HG03175 (cell line): ENCODE results near the gene RPA3.
A peak's percentile ranks its signal among the peaks of the same experiment; 100 is the strongest.
"Not testable (repeated sequence)": the region's sequence is repeated elsewhere in the genome, so short reads cannot be mapped to it uniquely, and the experiment has no call there.

Experiments
- ATAC-seq: cut with Tn5 transposase; IDR thresholded peaks from one replicate; pipeline ENCODE4 v1.9.1; 2021; ENCODE audit warnings: mild to moderate bottlenecking, moderate library complexity; ENCODE audit not compliant: unreplicated experiment

RPA3 gene

DNA sequence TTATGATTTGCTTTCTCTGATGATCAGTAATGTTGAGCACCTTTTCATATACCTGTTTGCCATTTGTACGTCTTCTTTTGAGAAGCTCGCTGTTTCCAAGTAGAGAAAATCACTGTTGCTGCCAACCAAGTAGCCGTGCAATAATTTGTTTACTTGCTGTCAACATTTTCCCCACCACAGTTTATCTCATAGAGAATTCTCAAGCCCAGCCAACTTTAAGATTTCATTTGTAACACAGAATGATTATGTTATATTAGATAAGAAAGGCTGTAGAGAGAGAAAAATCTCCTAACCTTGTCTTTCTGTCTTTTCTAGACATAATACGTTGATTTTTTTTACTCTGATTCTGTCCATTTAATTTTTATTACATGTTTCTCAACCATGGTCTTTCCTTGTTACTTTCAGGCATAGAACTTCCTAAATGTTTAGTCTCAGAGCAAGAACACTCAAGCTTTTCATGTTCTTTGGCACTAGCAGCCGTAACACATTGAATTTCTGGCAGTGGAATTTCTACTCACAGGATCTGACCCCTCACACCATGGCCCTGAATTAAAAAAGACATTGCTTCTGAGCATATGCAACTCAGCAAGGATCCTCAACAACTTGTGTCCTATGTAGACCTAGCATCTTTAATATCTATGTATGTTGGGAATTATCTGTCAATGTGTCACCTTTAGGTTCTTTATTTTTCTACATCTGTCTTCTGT is 23.1 kb downstream of the RPA3 start:
- ATAC-seq, result no peak

DNA sequence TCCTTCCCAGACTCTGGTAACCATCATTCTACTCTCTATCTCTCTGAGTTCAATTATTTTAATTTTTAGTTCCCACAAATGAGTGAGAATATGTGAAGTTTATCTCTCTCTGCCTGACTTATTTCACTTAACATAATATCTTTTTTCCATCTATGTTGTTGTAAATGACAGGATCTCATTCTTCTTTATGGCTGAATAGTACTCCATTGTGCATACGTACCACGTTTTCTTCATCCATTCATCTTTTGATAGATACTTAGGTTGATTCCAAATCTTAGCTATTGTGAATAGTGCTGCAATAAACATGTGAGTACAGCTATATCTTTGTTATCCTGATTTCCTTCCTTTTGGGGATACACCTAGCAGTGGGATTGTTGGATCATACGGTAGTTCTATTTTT is 23.9 kb downstream of the RPA3 start:
- no peak for ATAC-seq

DNA sequence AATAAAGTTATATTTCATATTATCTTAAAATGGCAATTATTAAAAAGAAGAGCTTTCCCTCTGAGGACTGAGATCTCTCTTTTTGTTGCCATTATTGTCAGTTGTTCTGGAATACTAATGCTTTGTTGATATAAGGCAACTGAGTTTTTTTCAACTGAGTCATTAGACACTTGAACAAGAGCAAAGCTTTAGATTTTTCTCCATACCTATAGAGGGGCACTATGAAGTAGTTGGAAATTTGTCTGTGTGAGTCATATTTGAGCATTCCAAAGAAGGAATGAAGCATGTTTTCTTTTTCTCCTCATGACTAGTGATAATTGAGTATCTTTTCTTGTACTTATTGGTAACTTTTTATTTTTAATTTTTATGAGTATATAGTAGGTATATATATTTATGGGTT is 24.5 kb downstream of the RPA3 start:
- ATAC-seq, result no peak

DNA sequence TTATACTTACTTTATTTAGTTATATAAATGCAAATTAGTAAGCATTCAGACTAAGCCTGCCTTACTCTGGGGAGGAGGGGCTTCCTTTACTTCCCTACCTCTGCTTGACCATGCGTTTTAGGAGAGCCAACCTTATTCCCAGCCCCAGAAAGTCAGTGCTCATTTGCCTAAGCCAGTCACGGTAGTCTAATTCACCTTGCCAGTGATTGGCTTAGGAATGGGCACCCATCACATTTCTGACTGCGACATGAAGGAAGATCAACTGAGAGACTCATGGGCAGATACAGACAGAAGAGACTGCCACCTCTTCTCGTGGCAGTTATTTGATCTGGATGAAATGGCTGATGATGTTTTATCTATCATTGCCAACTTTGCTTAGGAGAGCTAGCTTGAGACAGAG is 29.5 kb downstream of the RPA3 start:
- ATAC-seq, result no peak

DNA sequence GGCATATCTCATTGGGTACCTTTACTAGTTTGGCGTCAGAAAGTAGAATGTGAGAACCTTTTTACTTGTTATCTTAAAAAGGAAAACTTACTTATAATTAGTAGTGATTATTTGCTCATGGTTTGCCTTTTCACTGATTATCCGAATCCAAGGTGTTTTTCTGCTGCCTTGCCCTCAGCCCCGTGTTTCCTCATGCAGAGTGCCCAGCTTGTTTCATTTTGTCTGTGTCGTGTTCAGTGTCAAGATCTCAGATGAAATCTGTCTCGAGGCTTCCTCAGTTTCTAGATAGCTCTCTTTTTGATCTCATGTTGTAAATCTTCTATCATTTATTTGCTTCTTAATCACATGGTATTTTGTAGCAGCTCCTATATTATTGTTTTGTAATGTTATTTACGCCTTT is 30.1 kb downstream of the RPA3 start:
- no peak for ATAC-seq

DNA sequence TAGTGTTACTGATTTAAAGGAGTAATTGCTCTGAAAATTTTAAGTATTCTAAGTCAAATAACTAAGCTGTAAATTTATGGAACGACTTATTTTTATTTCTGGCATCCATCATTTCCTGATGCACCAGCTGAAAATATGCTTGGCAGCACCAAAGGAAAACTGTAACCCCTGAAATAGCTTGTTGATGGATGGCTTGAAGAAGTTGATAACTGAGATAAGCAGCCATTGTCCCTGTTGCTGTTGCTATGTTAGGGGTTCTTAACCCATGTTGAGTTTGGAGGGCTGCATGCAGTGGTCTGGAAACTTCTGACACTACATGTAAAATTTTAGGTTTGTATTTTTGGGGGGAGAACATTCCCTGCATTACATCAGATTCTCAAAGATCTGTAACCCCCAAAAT is 30.6 kb downstream of the RPA3 start:
- no peak for ATAC-seq

DNA sequence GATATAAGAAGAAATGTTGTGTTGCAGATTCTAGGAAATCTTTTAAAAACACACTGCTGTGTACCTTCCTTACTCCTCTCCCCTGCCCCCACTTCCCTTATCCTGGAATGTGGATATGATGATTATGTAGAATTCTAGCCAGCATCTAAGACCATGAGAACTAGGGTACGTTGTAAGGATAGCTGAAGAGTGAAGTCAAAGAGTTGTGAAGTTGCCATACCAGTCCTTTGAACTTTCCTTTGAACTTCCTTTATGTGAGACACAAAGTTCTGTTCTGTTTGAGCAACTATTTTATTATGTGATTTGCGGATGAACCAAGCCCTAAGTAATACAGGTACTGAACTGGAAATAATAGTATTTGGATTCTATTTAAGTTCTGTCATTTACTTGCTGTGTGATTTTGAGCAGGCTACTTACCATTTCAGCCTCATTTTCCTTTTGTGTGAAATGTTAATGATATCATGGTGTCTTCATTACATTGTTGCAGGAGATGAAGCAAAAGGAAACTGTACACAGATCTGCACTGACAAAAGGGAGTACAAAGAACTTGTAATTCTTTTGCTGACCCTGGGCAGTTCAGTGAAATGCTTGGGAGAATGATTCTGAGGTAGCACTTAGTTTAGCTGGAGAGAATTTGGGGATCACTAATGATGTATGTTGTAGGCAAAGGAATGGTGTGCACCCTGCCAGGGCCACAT is 31.4 kb downstream of the RPA3 start:
- ATAC-seq, result no peak

DNA sequence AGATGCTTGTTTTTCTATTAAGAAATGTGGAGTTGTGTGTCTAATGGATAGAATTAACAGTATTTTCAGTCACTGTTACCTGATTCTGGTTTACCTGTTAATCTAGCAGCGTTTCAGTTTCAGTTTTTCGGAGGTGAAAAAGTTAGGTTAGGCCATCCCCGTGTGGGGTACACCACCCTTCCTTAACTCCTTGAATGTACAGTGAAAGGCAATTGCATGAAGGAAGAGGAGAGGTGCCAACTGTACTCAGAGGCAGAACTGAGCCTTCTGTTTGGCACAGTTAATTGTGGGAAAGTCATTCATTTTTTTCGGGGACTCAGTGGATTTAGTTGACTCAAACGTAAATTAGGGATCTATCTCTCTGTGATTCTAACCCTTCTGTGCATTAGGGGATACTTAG is 35.5 kb downstream of the RPA3 start:
- ATAC-seq, result no peak

DNA sequence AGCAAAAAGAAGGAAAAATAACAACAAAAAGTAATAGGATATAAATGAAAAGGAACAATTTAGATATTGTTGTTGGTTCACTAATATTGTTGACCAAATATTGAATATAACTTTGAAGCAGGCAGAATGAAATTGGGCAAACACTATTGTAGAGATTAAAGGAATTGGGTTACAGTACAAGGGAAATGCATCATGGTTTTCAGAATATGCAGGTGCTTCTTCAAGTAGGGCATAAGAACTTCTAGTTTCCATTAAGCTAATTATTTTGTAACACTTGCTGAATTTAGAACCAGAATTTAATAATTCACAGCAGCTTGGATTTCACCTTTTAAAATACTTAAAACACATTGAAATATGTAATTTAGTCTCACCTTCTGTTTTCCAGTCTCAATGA is 36.5 kb downstream of the RPA3 start:
- ATAC-seq, result no peak

DNA sequence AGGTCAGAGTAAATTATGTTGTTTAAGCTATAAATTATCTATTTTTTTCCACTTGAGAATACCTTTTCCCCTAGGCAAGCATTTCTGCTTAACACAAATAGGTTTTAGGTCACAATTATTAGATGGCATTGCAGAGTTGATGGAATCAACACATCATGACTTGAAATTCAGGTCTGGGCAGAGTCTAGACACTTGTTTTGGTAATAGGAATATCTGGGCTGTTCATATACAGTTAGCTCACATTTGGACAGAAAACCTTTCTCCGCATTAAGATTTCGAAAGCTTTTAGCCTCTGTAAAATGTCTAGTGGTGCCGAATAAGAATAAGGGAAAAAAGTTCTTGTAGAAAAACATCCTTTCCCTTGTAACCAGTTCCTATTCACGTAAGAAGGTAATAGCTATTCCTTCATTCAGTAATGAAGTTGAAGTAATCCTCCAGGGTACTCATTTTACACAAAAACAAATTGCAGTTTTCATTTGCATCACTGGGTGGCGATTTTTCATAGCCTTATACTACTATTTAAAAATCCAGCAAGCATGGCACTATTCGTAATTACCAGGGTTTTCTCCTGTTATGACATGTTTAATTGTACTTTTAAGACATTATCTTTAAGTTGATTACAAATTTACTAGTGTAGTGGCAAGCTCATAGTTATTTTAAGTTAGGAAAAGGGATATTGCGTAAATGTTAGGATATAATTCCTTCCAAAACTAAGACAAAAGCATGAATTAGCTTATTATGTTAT is 37.0 kb downstream of the RPA3 start:
- peak; percentile 79 for ATAC-seq

DNA sequence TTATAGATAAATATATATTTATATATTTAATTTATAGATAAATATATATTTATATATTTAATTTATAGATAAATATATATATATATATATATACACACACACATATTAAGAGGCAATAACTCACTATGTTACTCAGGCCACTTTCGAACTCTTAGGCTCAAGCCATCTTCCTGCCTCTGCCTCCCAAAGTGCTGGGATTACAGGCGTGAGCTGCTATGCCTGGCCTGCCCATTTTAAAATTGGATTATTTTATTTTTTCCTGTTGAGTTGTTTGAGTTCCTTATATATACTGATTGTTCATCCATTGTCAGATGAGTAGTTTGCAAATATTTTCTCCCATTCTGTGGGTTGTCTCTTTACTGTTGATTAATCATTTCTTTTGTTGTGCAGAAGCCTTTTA is 38.8 kb downstream of the RPA3 start:
- not testable (repeated sequence) for ATAC-seq

DNA sequence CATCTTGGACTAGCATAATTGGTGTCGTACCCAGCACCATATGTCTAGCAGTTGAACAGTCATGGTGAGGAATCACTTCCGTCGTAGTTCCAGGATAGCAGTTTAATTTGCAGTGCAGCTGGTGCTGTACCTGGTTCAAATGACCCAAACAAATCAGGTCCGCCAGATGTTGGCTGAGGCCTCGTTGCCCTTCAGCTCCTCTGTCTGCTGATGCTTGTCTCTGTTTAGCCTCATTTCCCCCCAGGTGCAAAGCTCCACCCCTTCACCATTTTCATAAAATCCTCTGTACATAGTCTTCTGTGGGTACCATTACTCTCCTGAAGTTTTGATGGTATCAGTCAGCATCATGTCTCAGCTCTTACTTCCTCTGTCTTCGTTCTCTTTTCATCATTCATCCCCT is 42.7 kb downstream of the RPA3 start:
- ATAC-seq, result no peak

DNA sequence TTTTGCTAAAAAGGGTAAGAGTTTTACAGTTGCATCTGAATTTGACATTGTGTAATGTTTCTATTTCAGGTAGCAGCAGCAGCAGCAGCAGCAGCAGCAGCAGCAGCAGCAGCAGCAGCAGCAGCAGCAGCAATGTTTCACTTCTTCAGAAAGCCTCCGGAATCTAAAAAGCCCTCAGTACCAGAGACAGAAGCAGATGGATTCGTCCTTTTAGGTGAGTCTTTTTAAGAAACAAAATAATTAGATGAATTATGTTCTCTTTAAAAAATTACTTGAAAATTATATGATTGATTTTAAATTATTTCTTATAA is 45.2 kb downstream of the RPA3 start:
- no peak for ATAC-seq

DNA sequence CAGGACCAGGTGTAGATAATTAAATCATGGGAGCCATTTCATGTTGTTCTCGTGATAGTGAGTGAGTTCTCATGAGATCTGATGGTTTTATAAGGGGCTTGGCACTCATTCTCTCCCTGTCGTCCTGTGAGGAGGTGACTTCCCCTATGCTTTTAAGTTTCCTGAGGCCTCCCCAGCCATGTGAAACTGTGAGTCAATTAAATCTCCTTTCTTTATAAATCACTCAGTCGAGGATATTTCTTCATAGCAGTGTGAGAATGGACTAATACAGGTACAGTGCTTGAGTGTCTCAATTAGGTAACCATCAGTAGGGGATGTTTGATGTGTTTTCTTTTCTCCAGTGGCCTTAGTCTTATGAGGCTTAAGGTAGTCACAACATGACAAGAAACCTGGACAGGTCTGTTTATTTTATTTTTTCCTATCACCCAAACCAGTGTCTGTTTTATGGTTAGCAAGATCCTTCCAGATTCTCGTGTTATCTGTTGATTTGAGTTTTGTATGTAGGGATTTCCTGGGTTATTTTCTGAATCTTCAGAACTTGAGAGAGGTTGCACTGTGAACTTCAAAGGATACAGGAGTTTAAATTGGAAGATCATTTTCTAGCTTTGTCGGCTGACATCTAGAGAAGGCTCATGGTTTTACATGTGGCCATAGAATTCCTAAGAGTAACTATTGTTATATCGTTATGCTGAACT is 45.7 kb downstream of the RPA3 start:
- ATAC-seq, result no peak

DNA sequence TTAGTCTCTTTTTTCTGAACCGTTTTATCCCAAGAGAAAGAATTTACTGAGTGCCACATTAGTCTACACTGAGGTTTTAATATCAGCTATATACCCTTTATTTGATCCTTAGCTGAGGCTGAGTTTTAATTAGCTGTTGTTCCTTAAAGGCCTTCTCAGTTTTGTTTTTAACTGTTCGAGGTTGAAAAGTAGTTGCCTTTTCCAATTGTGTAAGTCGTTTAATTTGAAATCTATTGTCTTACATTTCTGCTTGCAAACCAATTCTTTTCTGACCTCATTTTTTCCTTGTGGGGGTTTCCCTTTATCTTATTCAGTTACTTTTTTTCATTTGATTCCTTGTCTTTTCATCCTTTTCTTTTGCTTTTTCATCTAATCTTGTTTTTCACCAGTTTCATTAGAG is 47.0 kb downstream of the RPA3 start:
- ATAC-seq, result no peak

DNA sequence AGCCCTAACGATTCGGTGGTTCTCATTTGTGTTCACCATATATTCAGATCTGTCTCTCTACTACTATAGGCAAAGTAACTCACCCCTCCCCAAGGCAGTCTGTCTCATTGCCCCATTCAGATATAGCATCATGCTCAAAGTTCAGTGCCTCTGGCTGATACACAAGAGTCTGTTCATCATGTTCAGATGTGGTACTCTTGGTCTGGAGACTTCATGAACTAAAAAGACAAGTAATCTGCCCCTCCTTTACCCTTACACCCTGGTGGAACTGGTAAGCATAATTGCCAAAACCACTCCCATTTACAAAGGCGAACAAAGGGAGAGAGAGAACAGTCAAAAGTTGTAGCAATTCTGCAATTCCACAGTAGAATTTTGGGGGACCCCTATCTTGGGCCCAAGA is 47.9 kb downstream of the RPA3 start:
- ATAC-seq, result no peak

DNA sequence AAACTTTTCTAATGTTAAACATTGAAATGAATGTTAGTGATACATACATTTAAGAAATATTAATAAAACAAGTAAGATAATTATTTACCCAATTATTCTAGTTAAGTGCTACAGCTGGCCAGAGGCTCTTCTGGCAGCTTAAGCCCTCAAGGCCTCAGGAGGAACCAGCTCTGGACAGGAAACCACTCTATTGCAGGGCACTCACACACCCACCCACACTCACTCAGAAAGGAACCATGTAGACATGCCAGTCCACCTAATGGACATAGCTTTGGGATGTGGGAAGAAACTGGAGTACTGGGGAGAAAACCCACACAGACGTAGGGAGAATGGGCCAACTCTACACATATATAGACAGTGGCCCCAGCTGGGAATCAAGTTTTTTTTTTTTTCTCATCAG is 49.7 kb downstream of the RPA3 start:
- ATAC-seq, result no peak

DNA sequence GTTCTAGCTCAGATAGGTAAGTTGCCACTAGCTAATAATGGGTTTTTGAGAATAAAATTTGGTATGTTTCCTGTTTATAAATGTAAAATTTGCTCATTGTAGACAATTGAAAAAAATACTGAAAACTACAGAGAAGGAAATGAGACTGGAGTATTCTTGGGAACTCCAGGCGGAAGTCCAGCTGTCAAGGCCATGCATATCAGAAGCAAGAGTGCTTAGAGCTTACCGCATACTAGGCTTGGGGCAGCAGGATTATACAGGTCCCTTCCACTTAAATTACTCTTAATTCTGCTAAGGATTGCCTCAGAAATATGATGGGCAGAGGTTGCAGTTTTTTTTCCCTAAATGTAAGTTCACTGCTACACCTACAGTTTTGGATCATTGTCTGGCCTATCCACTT is 51.2 kb downstream of the RPA3 start:
- no peak for ATAC-seq

DNA sequence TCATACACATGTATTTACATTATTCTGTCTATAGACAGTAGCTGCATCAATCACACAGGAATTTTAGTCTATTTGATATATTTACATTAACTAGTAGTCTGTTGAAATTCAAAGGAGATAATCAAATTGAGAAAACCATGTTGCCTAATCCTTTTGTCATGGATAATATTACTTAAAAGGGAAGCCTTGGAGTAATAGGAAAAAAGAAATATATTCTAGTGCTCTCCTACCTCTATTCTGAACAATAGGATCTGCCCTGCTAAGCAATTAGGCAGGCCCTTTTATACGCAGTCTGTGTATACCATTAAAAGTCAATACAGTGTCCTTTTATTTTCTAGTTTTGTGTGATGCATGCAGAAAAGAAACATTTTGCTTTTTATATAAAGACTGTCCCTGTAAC is 53.4 kb downstream of the RPA3 start:
- ATAC-seq, result no peak

DNA sequence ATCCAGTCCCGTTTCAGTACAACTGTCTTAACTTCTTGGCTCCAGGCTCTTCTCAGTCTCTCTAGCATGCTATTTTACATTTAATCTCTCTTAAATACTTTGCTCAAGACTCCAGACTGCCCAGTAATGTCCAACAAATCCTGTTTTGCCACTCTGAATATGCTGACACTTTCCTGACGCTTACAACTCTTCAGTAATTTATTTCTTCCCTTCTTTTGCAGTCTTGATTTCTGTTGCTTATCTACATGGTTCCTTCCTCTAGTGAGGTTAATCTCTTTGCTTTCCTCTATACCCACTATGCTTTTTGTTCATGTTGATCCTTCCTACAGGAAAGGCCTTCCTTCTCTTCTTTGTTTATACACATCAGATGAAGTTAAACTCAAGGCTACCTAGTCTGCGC is 54.1 kb downstream of the RPA3 start:
- ATAC-seq, result no peak

DNA sequence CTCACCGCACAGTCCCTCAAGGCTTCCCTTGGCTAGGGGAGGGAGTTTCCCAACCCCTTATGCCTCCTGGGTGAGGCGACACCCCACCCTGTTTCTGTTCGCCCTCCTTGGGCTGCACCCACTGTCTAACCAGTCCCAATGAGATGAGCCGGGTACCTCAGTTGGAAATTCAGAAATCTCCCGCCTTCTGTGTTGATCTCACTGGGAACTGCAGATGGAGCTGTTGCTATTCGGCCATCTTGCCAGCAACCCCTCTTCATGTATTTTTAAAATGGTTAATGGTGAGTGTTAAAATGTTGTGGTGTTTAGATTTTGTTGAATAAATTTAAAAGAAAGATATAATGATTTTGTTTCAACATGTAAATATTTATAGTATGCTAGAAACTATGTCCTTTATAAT is 55.9 kb downstream of the RPA3 start:
- no peak for ATAC-seq

DNA sequence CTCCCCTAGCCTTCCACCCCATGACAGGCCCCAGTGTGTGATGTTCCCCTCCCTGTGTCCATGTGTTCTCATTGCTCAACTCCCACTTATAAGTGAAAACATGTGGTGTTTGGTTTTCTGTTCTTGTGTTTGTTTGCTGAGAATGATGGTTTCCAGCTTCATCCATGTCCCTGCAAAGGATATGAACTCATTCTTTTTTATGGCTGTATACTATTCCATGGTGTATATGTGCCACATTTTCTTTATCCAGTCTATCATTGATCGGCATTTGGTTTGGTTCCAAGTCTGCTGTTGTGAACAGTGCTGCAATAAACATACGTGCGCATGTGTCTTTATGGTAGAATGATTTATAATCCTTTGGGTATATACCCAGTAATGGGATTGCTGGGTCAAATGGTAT is 61.9 kb downstream of the RPA3 start:
- ATAC-seq, result not testable (repeated sequence)
